ENCODE measurements around the gene SMURF2. TPM values are rescaled to one million over a fixed set of nuclear protein-coding genes. Genes with fewer than 3 reads are reported as not detected.

The SMURF2 gene
- polyA plus RNA-seq, 3 donors from 2014 or later = 8.1 to 8.5 (median 8.3) TPM

- no peak for DNase-seq
- peak overlapping the region in 4 of 6 donors; percentile 19 to 66 (median 37) for H3K27ac Mint-ChIP-seq
- peaks cover 5 to 33% (median 8%) of the 10 kb centered on the region in 3 donors for H3K36me3 Mint-ChIP-seq
These were observed 108.0 kb downstream of the SMURF2 start for GRCh38 chr17:64554028-64554637.

GRCh38 chr17:64551461-64551860 lies 110.6 kb downstream of the SMURF2 start:
- H3K9me3 Mint-ChIP-seq = no peaks in the 10 kb centered on the region
- peak overlapping the region in 2 of 6 donors; percentile 18 to 37 for H3K27ac Mint-ChIP-seq
- peaks cover 5 to 36% (median 11%) of the 10 kb centered on the region in 3 donors for H3K36me3 Mint-ChIP-seq
- no peak for DNase-seq
- peaks cover 0 to 3% (median 0%) of the 10 kb centered on the region in 3 donors for H3K27me3 Mint-ChIP-seq (ENCODE audit: low read depth in 3 of 3)
- no peak overlapping the region for H3K4me3 Mint-ChIP-seq
- peaks cover 2 to 14% of the 10 kb centered on the region in 2 donors for H3K4me1 Mint-ChIP-seq

More at GRCh38 chr17:64554028-64554637, 108.0 kb downstream of the SMURF2 start:
- H3K9me3 Mint-ChIP-seq = no peaks in the 10 kb centered on the region
- H3K4me1 Mint-ChIP-seq = peaks cover 2 to 14% of the 10 kb centered on the region in 2 donors
- peaks cover 0 to 3% (median 0%) of the 10 kb centered on the region in 3 donors for H3K27me3 Mint-ChIP-seq (ENCODE audit: low read depth in 3 of 3)
- no peak overlapping the region for H3K4me3 Mint-ChIP-seq

- Mint-ChIP-seq H3K27ac (peak overlapping the region in 1 of 6 donors; percentile 11), H3K4me3 (no peak overlapping the region), H3K36me3 (peaks cover 5 to 46% (median 15%) of the 10 kb centered on the region in 3 donors), H3K27me3 (ENCODE audit: low read depth in 3 of 3) (no peaks in the 10 kb centered on the region), H3K9me3 (no peaks in the 10 kb centered on the region), H3K4me1 (no peaks in the 10 kb centered on the region)
- DNase-seq = no peak
These were observed 114.8 kb downstream of the SMURF2 start for GRCh38 chr17:64547319-64547718.

GRCh38 chr17:64546716-64547115 lies 115.4 kb downstream of the SMURF2 start:
- H3K36me3 Mint-ChIP-seq = peaks cover 1 to 40% (median 15%) of the 10 kb centered on the region in 3 donors
- H3K27me3 Mint-ChIP-seq (ENCODE audit: low read depth in 3 of 3) = no peaks in the 10 kb centered on the region
- peak overlapping the region in 1 of 6 donors; percentile 40 for H3K27ac Mint-ChIP-seq
- DNase-seq = no peak
- H3K4me1 Mint-ChIP-seq = no peaks in the 10 kb centered on the region
- H3K4me3 Mint-ChIP-seq = no peak overlapping the region
- H3K9me3 Mint-ChIP-seq = no peaks in the 10 kb centered on the region

GRCh38 chr17:64544742-64545141 lies 117.4 kb downstream of the SMURF2 start:
- H3K27me3 Mint-ChIP-seq (ENCODE audit: low read depth in 3 of 3) = no peaks in the 10 kb centered on the region
- no peak for DNase-seq
- H3K27ac Mint-ChIP-seq = no peak overlapping the region
- H3K36me3 Mint-ChIP-seq = peaks cover 0 to 29% (median 15%) of the 10 kb centered on the region in 3 donors
- no peak overlapping the region for H3K4me3 Mint-ChIP-seq
- H3K4me1 Mint-ChIP-seq = no peaks in the 10 kb centered on the region
- no peaks in the 10 kb centered on the region for H3K9me3 Mint-ChIP-seq

- H3K4me1 Mint-ChIP-seq = no peaks in the 10 kb centered on the region
- peaks cover 5 to 30% (median 10%) of the 10 kb centered on the region in 3 donors for H3K36me3 Mint-ChIP-seq
- peak overlapping the region in 1 of 6 donors; percentile 3 for H3K27ac Mint-ChIP-seq
- H3K4me3 Mint-ChIP-seq = no peak overlapping the region
- H3K9me3 Mint-ChIP-seq = no peaks in the 10 kb centered on the region
- H3K27me3 Mint-ChIP-seq (ENCODE audit: low read depth in 3 of 3) = no peaks in the 10 kb centered on the region
- no peak for DNase-seq
These were observed 121.9 kb downstream of the SMURF2 start for GRCh38 chr17:64540118-64540776.

GRCh38 chr17:64538508-64539130 lies 123.5 kb downstream of the SMURF2 start:
- Mint-ChIP-seq H3K27me3 (ENCODE audit: low read depth in 3 of 3) (no peaks in the 10 kb centered on the region), H3K9me3 (no peaks in the 10 kb centered on the region), H3K4me1 (no peaks in the 10 kb centered on the region), H3K27ac (peak overlapping the region; percentile 1 to 74 (median 48)), H3K4me3 (no peak overlapping the region), H3K36me3 (peaks cover 5 to 22% (median 9%) of the 10 kb centered on the region in 3 donors)
- no peak for DNase-seq

- no peak overlapping the region for H3K4me3 Mint-ChIP-seq
- H3K36me3 Mint-ChIP-seq = peaks cover 8 to 28% (median 17%) of the 10 kb centered on the region in 3 donors
- no peaks in the 10 kb centered on the region for H3K27me3 Mint-ChIP-seq (ENCODE audit: low read depth in 3 of 3)
- peak overlapping the region in 4 of 6 donors; percentile 2 to 35 (median 18) for H3K27ac Mint-ChIP-seq
- H3K9me3 Mint-ChIP-seq = no peaks in the 10 kb centered on the region
- no peaks in the 10 kb centered on the region for H3K4me1 Mint-ChIP-seq
- no peak for DNase-seq
These were observed 124.6 kb downstream of the SMURF2 start for GRCh38 chr17:64537488-64537887.

GRCh38 chr17:64536913-64537312 lies 125.2 kb downstream of the SMURF2 start:
- DNase-seq = no peak
- H3K27ac Mint-ChIP-seq = peak overlapping the region in 1 of 6 donors; percentile 35
- H3K4me3 Mint-ChIP-seq = no peak overlapping the region
- no peaks in the 10 kb centered on the region for H3K9me3 Mint-ChIP-seq
- H3K4me1 Mint-ChIP-seq = no peaks in the 10 kb centered on the region
- H3K27me3 Mint-ChIP-seq (ENCODE audit: low read depth in 3 of 3) = no peaks in the 10 kb centered on the region
- H3K36me3 Mint-ChIP-seq = peaks cover 8 to 33% (median 17%) of the 10 kb centered on the region in 3 donors

GRCh38 chr17:64535357-64535756 lies 126.8 kb downstream of the SMURF2 start:
- H3K4me3 Mint-ChIP-seq = no peak overlapping the region
- DNase-seq = no peak
- peak overlapping the region in 2 of 6 donors; percentile 33 to 50 for H3K27ac Mint-ChIP-seq
- H3K27me3 Mint-ChIP-seq (ENCODE audit: low read depth in 3 of 3) = no peaks in the 10 kb centered on the region
- peaks cover 13 to 46% (median 25%) of the 10 kb centered on the region in 3 donors for H3K36me3 Mint-ChIP-seq
- no peaks in the 10 kb centered on the region for H3K9me3 Mint-ChIP-seq
- no peaks in the 10 kb centered on the region for H3K4me1 Mint-ChIP-seq

- peaks cover 18 to 54% (median 32%) of the 10 kb centered on the region in 3 donors for H3K36me3 Mint-ChIP-seq
- H3K9me3 Mint-ChIP-seq = no peaks in the 10 kb centered on the region
- H3K4me3 Mint-ChIP-seq = no peak overlapping the region
- H3K4me1 Mint-ChIP-seq = no peaks in the 10 kb centered on the region
- H3K27me3 Mint-ChIP-seq (ENCODE audit: low read depth in 3 of 3) = peaks cover 0 to 1% (median 0%) of the 10 kb centered on the region in 3 donors
- H3K27ac Mint-ChIP-seq = peak overlapping the region in 4 of 6 donors; percentile 10 to 56 (median 35)
- no peak for DNase-seq
These were observed 127.9 kb downstream of the SMURF2 start for GRCh38 chr17:64534187-64534586.

- Mint-ChIP-seq H3K36me3 (peaks cover 18 to 53% (median 36%) of the 10 kb centered on the region in 3 donors), H3K4me3 (no peak overlapping the region), H3K27ac (peak overlapping the region in 5 of 6 donors; percentile 10 to 56 (median 46)), H3K27me3 (ENCODE audit: low read depth in 3 of 3) (peaks cover 0 to 1% (median 0%) of the 10 kb centered on the region in 3 donors), H3K9me3 (no peaks in the 10 kb centered on the region), H3K4me1 (no peaks in the 10 kb centered on the region)
- no peak for DNase-seq
These were observed 128.3 kb downstream of the SMURF2 start for GRCh38 chr17:64533784-64534183.

GRCh38 chr17:64532409-64532808 lies 129.7 kb downstream of the SMURF2 start:
- Mint-ChIP-seq H3K36me3 (peaks cover 16 to 55% (median 40%) of the 10 kb centered on the region in 3 donors), H3K4me3 (no peak overlapping the region), H3K27ac (peak overlapping the region in 2 of 6 donors; percentile 21 to 34), H3K27me3 (ENCODE audit: low read depth in 3 of 3) (peaks cover 0 to 1% (median 0%) of the 10 kb centered on the region in 3 donors), H3K9me3 (no peaks in the 10 kb centered on the region), H3K4me1 (no peaks in the 10 kb centered on the region)
- DNase-seq = no peak

- Mint-ChIP-seq H3K36me3 (peaks cover 12 to 55% (median 40%) of the 10 kb centered on the region in 3 donors), H3K27ac (peak overlapping the region in 2 of 6 donors; percentile 10 to 21), H3K27me3 (ENCODE audit: low read depth in 3 of 3) (peaks cover 0 to 1% (median 0%) of the 10 kb centered on the region in 3 donors), H3K4me3 (no peak overlapping the region), H3K4me1 (no peaks in the 10 kb centered on the region), H3K9me3 (no peaks in the 10 kb centered on the region)
- no peak for DNase-seq
These were observed 130.1 kb downstream of the SMURF2 start for GRCh38 chr17:64531955-64532371.

All from immature natural killer cell (primary cell).